Activated CD8-positive, alpha-beta T cell treated with anti-CD3 and anti-CD28 coated beads for 36 hours (primary cell): ENCODE data around the gene FSTL4. TPM values are rescaled to one million over a fixed set of nuclear protein-coding genes. Genes with fewer than 3 reads are reported as not detected.

Experiments
- ATAC-seq: fragments of 200-7000 bp; cut with Tn5 transposase; one replicate; pipeline ENCODE4 v1.10.0; 2021; ENCODE audit warnings: mild to moderate bottlenecking, moderate library complexity
- CTCF ChIA-PET: fragments of 350-600 bp; sonication (Branson Sonifier 250); formaldehyde crosslinking; loops from one replicate; lab custom pipeline; 2021; ENCODE audit warnings: antibody characterized with exemption; lab: Charles Lee
- POLR2A ChIA-PET: fragments of 350-600 bp; sonication (Branson Sonifier 250); formaldehyde crosslinking; loops from one replicate; lab custom pipeline; 2021; ENCODE audit warnings: antibody characterized with exemption; lab: Charles Lee
- DNase-seq: peaks from one replicate; pipeline ENCODE4 v3.0.0-alpha.2; 2020
- H3K27ac Mint-ChIP-seq: one replicate; pipeline ENCODE4 v1.8.0; 2021; ENCODE audit warnings: mild to moderate bottlenecking, mixed read lengths
- H3K27me3 Mint-ChIP-seq: one replicate; pipeline ENCODE4 v1.8.0; 2021; ENCODE audit warnings: mixed read lengths
- H3K36me3 Mint-ChIP-seq: one replicate; pipeline ENCODE4 v1.8.0; 2021; ENCODE audit warnings: low read depth, mixed read lengths
- H3K4me1 Mint-ChIP-seq: one replicate; pipeline ENCODE4 v1.8.0; 2021; ENCODE audit warnings: low read depth, mixed read lengths
- H3K4me3 Mint-ChIP-seq: one replicate; pipeline ENCODE4 v1.8.0; 2021; ENCODE audit warnings: mild to moderate bottlenecking, moderate library complexity, mixed read lengths
- H3K9me3 Mint-ChIP-seq: one replicate; pipeline ENCODE4 v1.8.0; 2021; ENCODE audit warnings: mixed read lengths
- CTCF ChIP-seq: fragments of 200-600 bp; IDR thresholded peaks from one replicate; pipeline ENCODE4 v1.8.0; 2022; ENCODE audit warnings: antibody characterized with exemption, mild to moderate bottlenecking
- intact Hi-C: fragments of 100-400 bp; cut with micrococcal nuclease; formaldehyde crosslinking; loops from one replicate; pipeline ENCODE4 v1.10.0; 2022
- total RNA-seq, 2 experiments: library from RNA; stranded (reverse); gene quantifications; one replicate each; pipeline ENCODE4 v1.2.3, GENCODE V29; 2021

FSTL4 gene
- total RNA-seq, 2 experiments from 2014 or later, result not detected

GRCh38 chr5:133202066-133202665 lies 410.2 kb downstream of the FSTL4 start:
- Mint-ChIP-seq H3K36me3 (no peaks in the 10 kb centered on the region), H3K4me1 (no peaks in the 10 kb centered on the region), H3K9me3 (no peaks in the 10 kb centered on the region), H3K27me3 (no peaks in the 10 kb centered on the region), H3K27ac (no peak overlapping the region), H3K4me3 (no peak overlapping the region)
- ChIA-PET POLR2A (no interaction called here), CTCF (no interaction called here)
- ATAC-seq (no peak), DNase-seq (no peak)
- TF ChIP-seq CTCF, result no peak
- intact Hi-C loops, result no loop called here

- no peak for TF ChIP-seq CTCF
- POLR2A ChIA-PET, result no interaction called here
- DNase-seq, result no peak
Measured at GRCh38 chr5:133201310-133201709, 411.0 kb downstream of the FSTL4 start.

GRCh38 chr5:133200256-133200655 lies 412.1 kb downstream of the FSTL4 start:
- TF ChIP-seq CTCF, result no peak
- DNase-seq (no peak), ATAC-seq (no peak)
- POLR2A ChIA-PET, result no interaction called here
- no peaks in the 10 kb centered on the region for H3K9me3 Mint-ChIP-seq
- H3K27me3 Mint-ChIP-seq, result no peaks in the 10 kb centered on the region
- intact Hi-C loops, result no loop called here
- H3K4me1 Mint-ChIP-seq, result no peaks in the 10 kb centered on the region
- CTCF ChIA-PET, result no interaction called here
- no peak overlapping the region for H3K27ac Mint-ChIP-seq
- H3K4me3 Mint-ChIP-seq, result no peak overlapping the region
- no peaks in the 10 kb centered on the region for H3K36me3 Mint-ChIP-seq

More at GRCh38 chr5:133201310-133201709, 411.0 kb downstream of the FSTL4 start:
- Mint-ChIP-seq H3K36me3 (no peaks in the 10 kb centered on the region), H3K4me1 (no peaks in the 10 kb centered on the region), H3K9me3 (no peaks in the 10 kb centered on the region), H3K27me3 (no peaks in the 10 kb centered on the region), H3K4me3 (no peak overlapping the region), H3K27ac (no peak overlapping the region)
- CTCF ChIA-PET, result no interaction called here
- intact Hi-C loops, result no loop called here
- ATAC-seq, result no peak

- TF ChIP-seq CTCF, result no peak
- no peak for DNase-seq
- no peak for ATAC-seq
- H3K36me3 Mint-ChIP-seq, result no peaks in the 10 kb centered on the region
- H3K4me3 Mint-ChIP-seq, result no peak overlapping the region
- H3K27me3 Mint-ChIP-seq, result no peaks in the 10 kb centered on the region
- no peaks in the 10 kb centered on the region for H3K4me1 Mint-ChIP-seq
- ChIA-PET POLR2A (no interaction called here), CTCF (no interaction called here)
- no peaks in the 10 kb centered on the region for H3K9me3 Mint-ChIP-seq
- intact Hi-C loops, result no loop called here
- H3K27ac Mint-ChIP-seq, result no peak overlapping the region
Measured at GRCh38 chr5:133199417-133200178, 412.7 kb downstream of the FSTL4 start.

- DNase-seq (no peak), ATAC-seq (no peak)
- ChIA-PET CTCF (no interaction called here), POLR2A (no interaction called here)
- TF ChIP-seq CTCF, result no peak
- H3K27me3 Mint-ChIP-seq, result no peaks in the 10 kb centered on the region
- intact Hi-C loops, result no loop called here
- H3K9me3 Mint-ChIP-seq, result no peaks in the 10 kb centered on the region
- H3K36me3 Mint-ChIP-seq, result no peaks in the 10 kb centered on the region
- H3K4me1 Mint-ChIP-seq, result no peaks in the 10 kb centered on the region
- no peak overlapping the region for H3K4me3 Mint-ChIP-seq
- no peak overlapping the region for H3K27ac Mint-ChIP-seq
Measured at GRCh38 chr5:133198511-133198910, 413.8 kb downstream of the FSTL4 start.
